WERI-Rb-1 (cell line): Measurements from ENCODE around the gene IQGAP1.
"Not testable (repeated sequence)": the region's sequence is repeated elsewhere in the genome, so short reads cannot be mapped to it uniquely, and the experiment has no call there.

Source experiments
- DNase-seq: peaks from one replicate; pipeline ENCODE4 v3.0.0-alpha.2; 2020
- H3K27ac ChIP-seq: fragments of 250-450 bp; sonication (Bioruptor Pico); 2 replicates; pipeline ENCODE4 v1.5.1; 2020; ENCODE audit warnings: mild to moderate bottlenecking, moderate library complexity
- H3K27me3 ChIP-seq: fragments of 250-450 bp; sonication (Bioruptor Pico); 2 replicates; pipeline ENCODE4 v1.5.1; 2021; ENCODE audit warnings: mild to moderate bottlenecking, low read depth, moderate library complexity; ENCODE audit not compliant: insufficient read depth, severe bottlenecking
- H3K36me3 ChIP-seq: fragments of 250-450 bp; sonication (Bioruptor Pico); 2 replicates; pipeline ENCODE4 v1.5.1; 2020; ENCODE audit warnings: mild to moderate bottlenecking, moderate library complexity
- H3K4me3 ChIP-seq: 2 replicates; pipeline ENCODE4 v1.5.1; 2011; ENCODE audit warnings: low read depth, mild to moderate bottlenecking, control low read depth, low read length
- H3K9me3 ChIP-seq: fragments of 250-450 bp; sonication (Bioruptor Pico); 2 replicates; pipeline ENCODE4 v1.5.1; 2021; ENCODE audit warnings: mild to moderate bottlenecking, moderate library complexity; ENCODE audit not compliant: severe bottlenecking
- TF ChIP-seq, protein P1 (sequence below): IDR thresholded peaks from 2 replicates; pipeline ENCODE4 v1.5.1; 2011; ENCODE audit warnings: low read depth, mild to moderate bottlenecking, control low read depth, inconsistent platforms, low read length

The IQGAP1 gene

DNA sequence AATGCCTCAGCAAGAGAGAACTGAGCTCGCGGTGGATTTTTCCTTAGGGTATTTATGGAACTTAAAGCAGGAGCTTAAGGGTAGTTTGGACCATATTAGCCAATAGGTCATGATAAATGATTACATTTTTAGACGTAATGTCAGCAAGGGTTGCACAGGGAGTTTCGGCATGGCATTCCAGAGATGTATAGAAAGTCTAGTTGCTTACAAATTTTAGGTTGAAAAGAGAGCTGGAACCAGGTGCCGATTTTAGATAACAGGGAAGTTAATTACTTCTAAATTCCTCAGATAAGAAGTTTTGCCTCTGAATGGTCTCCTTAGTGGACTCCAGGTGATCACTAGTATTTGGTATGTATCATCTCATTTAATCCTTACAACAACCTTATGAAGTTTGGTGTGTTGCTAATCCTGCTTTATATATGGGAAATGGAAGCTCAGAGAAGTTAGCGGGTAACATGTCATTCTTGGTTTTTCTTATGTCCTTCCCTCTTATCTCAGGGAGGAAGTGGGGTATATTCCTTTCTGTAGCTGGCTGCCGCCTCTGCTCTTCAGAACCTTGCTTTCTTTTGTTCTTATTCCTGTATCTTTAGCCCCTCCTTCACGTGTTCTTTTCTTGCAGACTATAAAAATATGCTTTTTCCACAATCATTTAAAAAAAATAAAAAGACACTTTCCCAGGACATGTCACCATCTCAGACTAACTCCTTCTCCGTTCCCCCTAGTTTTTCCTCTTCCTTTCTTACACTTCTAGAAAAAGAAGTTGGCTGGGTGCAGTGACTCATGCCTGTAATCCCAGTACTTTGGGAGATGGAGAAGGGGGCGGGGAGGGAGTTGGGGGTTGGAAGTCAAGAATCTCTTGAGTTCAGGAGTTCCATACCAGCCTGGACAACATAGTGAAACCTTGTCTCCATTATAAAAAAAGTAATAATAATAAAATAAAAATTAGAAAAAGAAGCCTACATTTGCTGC lies 25.7 kb downstream of the IQGAP1 start:
- Histone ChIP-seq H3K27me3 (no peaks in the 10 kb centered on the region), H3K27ac (no peak overlapping the region)
- DNase-seq, result no peak

DNA sequence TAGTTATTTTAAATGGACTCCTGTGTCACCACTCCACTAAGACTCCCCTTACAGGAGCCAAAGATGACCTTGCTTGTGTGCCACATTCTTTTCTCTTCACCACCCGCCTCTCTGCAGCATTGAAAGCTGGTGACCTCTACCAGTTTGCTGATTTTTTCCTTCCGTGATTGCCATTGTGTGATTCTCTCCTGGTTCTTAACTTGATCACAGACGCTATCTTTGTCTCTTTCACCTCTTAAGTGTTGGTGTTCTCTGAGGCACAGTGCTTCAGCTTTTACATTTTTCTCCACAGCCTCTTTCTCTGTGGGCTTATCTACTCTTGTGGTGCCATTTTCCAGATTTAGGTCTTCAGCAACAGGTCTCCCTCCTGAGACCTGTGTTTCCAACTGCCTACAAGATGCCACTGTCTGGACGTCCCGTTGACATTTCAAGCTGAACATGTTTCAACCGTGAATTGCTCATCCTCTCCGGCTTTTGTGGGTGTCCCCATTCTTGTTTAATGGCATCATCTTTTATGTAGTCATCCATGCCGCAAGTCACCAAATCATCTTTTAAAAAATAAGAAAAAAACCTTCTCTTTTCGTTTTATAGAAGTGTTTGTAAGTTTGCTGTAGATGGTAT lies 26.5 kb downstream of the IQGAP1 start:
- Histone ChIP-seq H3K4me3 (no peak overlapping the region), H3K27ac (no peak overlapping the region), H3K36me3 (no peaks in the 10 kb centered on the region; the same call in 1 of the 2 replicates), H3K27me3 (no peaks in the 10 kb centered on the region), H3K9me3 (no peaks in the 10 kb centered on the region)
- no peak for DNase-seq
- TF ChIP-seq, protein P1, sequence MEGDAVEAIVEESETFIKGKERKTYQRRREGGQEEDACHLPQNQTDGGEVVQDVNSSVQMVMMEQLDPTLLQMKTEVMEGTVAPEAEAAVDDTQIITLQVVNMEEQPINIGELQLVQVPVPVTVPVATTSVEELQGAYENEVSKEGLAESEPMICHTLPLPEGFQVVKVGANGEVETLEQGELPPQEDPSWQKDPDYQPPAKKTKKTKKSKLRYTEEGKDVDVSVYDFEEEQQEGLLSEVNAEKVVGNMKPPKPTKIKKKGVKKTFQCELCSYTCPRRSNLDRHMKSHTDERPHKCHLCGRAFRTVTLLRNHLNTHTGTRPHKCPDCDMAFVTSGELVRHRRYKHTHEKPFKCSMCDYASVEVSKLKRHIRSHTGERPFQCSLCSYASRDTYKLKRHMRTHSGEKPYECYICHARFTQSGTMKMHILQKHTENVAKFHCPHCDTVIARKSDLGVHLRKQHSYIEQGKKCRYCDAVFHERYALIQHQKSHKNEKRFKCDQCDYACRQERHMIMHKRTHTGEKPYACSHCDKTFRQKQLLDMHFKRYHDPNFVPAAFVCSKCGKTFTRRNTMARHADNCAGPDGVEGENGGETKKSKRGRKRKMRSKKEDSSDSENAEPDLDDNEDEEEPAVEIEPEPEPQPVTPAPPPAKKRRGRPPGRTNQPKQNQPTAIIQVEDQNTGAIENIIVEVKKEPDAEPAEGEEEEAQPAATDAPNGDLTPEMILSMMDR, result no peak

More for the DNA sequence above, 25.7 kb downstream of the IQGAP1 start:
- no peaks in the 10 kb centered on the region for H3K9me3 ChIP-seq
- TF ChIP-seq, protein P1, result no peak
- no peak overlapping the region for H3K4me3 ChIP-seq
- no peaks in the 10 kb centered on the region; the same call in 1 of the 2 replicates for H3K36me3 ChIP-seq

DNA sequence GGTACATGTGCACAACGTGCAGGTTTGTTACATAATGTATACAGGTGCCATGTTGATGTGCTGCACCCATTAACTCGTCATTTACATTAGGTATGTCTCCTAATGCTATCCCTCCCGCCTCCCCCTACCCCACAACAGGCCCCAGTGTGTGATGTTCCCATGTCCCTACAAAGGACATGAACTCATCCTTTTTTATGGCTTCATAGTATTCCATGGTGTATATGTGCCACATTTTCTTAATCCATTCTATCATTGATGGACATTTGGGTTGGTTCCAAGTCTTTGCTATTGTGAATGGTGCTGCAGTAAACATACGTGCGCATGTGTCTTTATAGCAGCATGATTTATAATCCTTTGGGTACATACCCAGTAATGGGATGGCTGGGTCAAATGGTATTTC lies 28.0 kb downstream of the IQGAP1 start:
- H3K27ac ChIP-seq, DNase-seq, H3K36me3 ChIP-seq, H3K27me3 ChIP-seq, H3K9me3 ChIP-seq, H3K4me3 ChIP-seq: not testable (repeated sequence)

DNA sequence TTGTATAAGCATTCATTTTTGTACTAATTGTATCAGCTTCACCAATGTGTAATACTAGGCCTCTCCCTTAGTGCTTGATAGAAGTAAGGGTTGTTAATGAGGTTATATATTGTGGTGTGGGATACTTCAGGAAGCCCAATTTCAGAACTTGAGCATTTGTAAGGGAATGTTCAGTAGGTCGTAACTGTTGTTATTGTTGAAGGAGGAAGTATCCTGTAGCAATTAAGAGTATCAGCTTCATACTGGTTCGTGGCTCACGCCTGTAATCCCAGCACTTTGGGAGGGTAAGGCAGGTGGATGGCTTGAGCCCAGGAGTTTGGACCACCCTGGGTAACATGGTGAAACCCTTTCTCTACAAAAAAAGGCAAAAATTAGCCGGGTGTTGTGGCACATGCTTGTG lies 30.6 kb downstream of the IQGAP1 start:
- H3K9me3 ChIP-seq, result no peaks in the 10 kb centered on the region
- TF ChIP-seq, protein P1, result no peak
- H3K36me3 ChIP-seq, result no peaks in the 10 kb centered on the region
- no peak for DNase-seq
- no peak overlapping the region for H3K4me3 ChIP-seq
- no peak overlapping the region for H3K27ac ChIP-seq
- no peaks in the 10 kb centered on the region for H3K27me3 ChIP-seq

DNA sequence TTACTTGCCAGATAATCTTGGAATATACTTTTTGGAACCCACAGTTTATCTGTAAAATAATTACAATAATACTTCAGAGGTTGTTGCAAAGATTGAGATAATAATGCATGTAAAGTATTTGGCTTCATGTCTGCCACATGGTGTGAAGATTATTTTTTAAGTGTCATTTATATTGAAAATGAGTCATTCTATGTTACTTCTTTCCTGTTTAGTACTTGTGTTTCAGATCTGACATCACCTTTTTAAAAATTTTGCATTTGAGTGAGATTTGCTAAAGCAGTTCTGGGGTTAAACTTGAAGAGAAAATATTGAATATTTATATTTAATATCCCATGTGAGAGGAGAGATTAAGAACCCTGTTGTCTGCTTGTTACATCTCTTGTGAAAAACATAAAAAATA lies 31.2 kb downstream of the IQGAP1 start:
- no peak overlapping the region for H3K4me3 ChIP-seq
- no peak for DNase-seq
- no peaks in the 10 kb centered on the region for H3K27me3 ChIP-seq
- no peaks in the 10 kb centered on the region for H3K9me3 ChIP-seq
- TF ChIP-seq, protein P1, result no peak
- H3K27ac ChIP-seq, result no peak overlapping the region
- H3K36me3 ChIP-seq, result no peaks in the 10 kb centered on the region

DNA sequence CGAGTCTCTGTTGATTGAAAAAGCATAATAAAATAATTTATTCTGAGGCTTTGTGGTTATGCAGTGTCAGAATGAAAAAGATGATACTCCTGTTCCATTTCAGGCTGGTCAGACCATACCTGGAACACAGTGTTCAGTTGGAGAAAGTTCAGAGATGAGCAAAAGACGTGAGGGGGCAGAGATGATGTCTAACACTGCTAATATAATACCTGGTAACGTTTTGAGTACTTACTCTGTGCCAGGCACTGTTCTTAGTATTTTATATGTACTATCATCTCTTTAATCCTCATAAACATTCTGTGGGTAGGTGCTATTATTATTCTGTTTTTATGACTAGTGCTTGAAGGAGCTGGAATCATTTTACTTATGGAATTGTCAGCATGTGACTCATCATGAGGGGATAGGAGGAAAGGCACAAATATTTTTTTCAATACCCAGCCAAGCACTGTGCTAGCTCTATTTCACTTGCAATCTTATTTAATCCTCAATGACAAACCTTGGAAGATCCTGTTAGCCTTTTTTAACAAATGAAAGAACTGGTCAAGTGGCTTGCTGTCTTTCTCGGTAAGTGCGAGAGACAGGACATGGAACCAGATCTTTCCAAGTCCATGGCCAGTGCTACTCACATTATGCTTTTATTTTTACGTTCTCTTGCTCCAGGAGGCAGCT lies 31.8 kb downstream of the IQGAP1 start:
- no peak overlapping the region for H3K27ac ChIP-seq
- no peaks in the 10 kb centered on the region for H3K36me3 ChIP-seq
- H3K27me3 ChIP-seq, result no peaks in the 10 kb centered on the region
- DNase-seq, result no peak
- H3K9me3 ChIP-seq, result no peaks in the 10 kb centered on the region
- no peak overlapping the region for H3K4me3 ChIP-seq
- TF ChIP-seq, protein P1, result no peak
